ENCODE results near the gene SPAG9. TPM values are rescaled to one million over a fixed set of nuclear protein-coding genes. Genes with fewer than 3 reads are reported as not detected.

The SPAG9 gene
- polyA plus RNA-seq, 1 experiment = 18.7 TPM

DNA sequence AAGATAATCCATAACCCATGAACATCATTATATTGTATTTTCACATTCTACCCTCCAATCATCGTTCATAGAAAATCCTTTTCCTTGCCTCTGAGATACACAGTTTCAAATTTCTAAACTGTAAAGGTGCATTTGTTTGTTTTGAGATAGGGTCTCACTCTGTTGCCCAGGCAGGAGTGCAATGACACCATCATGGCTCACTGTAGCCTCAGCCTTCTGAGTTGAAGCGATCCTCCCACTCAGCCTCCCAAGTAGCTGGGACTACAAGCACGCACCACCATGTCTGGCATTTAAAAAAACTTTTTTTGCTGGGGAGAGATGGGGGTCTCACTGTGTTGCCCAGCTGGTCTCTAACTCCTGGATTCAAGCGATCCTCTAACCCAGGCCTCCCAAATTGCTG lies 196.4 kb downstream of the SPAG9 start:
- ChIA-PET CTCF (interaction anchor here (0.8 kb wide), 1 partner anchor 9 kb away, joined by 3 read pairs; no protein-coding TSS in a partner anchor), POLR2A (no interaction called here)
- TF ChIP-seq, protein P1, sequence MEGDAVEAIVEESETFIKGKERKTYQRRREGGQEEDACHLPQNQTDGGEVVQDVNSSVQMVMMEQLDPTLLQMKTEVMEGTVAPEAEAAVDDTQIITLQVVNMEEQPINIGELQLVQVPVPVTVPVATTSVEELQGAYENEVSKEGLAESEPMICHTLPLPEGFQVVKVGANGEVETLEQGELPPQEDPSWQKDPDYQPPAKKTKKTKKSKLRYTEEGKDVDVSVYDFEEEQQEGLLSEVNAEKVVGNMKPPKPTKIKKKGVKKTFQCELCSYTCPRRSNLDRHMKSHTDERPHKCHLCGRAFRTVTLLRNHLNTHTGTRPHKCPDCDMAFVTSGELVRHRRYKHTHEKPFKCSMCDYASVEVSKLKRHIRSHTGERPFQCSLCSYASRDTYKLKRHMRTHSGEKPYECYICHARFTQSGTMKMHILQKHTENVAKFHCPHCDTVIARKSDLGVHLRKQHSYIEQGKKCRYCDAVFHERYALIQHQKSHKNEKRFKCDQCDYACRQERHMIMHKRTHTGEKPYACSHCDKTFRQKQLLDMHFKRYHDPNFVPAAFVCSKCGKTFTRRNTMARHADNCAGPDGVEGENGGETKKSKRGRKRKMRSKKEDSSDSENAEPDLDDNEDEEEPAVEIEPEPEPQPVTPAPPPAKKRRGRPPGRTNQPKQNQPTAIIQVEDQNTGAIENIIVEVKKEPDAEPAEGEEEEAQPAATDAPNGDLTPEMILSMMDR (IDR thresholded peaks at IDR 0.05; ENCODE audit: insufficient read depth, low read depth, low read length) = no peak
- Histone ChIP-seq H3K36me3 (ENCODE audit: control insufficient read depth, insufficient read depth, low read length) (no peaks in the 10 kb centered on the region), H3K4me3 (ENCODE audit: low read depth, low read length) (no peak overlapping the region), H3K27me3 (ENCODE audit: control insufficient read depth, insufficient read depth, low read length) (no peaks in the 10 kb centered on the region)
- DNase-seq (ENCODE audit: low read depth) = no peak

- H3K27me3 ChIP-seq (ENCODE audit: control insufficient read depth, insufficient read depth, low read length) = no peaks in the 10 kb centered on the region
- H3K36me3 ChIP-seq (ENCODE audit: control insufficient read depth, insufficient read depth, low read length) = no peaks in the 10 kb centered on the region
- no peak overlapping the region for H3K4me3 ChIP-seq (ENCODE audit: low read depth, low read length)
- no peak for DNase-seq (ENCODE audit: low read depth)
- ChIA-PET POLR2A (no interaction called here), CTCF (interaction anchor here (0.7 kb wide), 1 partner anchor 13 kb away, joined by 3 read pairs; no protein-coding TSS in a partner anchor)
- TF ChIP-seq, protein P1 (IDR thresholded peaks at IDR 0.05; ENCODE audit: insufficient read depth, low read depth, low read length) = no peak
These were observed 197.1 kb downstream of the SPAG9 start for GRCh38 chr17:50923611-50924010.

DNA sequence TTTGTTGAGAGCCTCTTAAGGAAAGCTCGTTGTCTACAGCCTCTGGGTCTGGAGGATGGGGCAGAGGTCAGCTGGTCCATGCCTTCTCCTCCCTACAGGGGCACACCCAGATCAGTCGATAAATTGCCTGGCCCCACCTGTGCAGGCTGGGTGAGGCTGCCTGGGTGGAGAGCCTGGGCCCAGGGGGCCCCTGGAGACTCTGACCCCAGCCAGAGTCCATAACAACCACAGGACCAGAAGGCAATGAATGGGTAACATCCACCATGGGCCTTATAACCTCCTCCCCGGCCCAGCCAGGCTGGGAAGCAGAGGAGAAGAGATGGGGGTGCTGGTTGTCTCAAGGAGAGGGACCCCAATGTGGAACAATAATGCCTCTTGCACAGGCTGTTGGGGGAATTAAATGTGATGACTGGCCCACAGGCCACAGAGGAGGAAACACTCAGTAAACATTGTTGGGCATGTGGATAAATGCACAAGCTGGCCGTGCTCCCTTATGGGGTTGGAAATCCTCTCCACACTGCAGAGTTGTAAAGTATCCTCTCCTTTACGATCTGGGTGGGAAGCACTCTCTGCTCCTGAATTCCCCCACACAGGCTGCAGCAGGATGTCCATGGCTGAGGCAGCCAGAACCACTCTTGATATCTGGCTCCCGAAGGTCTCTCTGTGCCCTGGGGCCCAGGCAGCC lies 197.8 kb downstream of the SPAG9 start:
- CTCF ChIA-PET = interaction anchor here (0.7 kb wide), 1 partner anchor 13 kb away, joined by 3 read pairs; no protein-coding TSS in a partner anchor
- Histone ChIP-seq H3K36me3 (ENCODE audit: control insufficient read depth, insufficient read depth, low read length) (no peaks in the 10 kb centered on the region), H3K27me3 (ENCODE audit: control insufficient read depth, insufficient read depth, low read length) (no peaks in the 10 kb centered on the region), H3K4me3 (ENCODE audit: low read depth, low read length) (no peak overlapping the region)
- DNase-seq (ENCODE audit: low read depth) = no peak
- POLR2A ChIA-PET = no interaction called here
- TF ChIP-seq, protein P1 (IDR thresholded peaks at IDR 0.05; ENCODE audit: insufficient read depth, low read depth, low read length) = no peak

DNA sequence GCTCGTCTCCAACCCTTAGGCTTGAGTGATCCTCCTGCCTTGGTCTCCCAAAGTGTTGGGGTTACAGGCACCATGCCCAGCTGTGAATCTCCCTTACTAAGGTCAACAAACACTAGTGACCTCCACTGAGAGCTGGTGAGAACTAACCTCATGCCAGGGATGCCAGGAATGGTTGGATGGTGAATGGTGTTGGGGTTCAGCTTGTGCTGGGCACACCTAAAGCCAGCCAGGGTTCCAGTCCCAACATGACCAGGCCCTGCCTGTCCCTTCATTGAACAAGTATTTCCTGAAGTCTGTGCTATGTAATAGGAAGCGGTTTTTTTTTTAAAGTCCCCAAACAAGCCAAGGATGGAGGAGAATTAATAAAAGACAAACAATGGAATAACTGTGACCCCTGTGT lies 198.6 kb downstream of the SPAG9 start:
- Histone ChIP-seq H3K4me3 (ENCODE audit: low read depth, low read length) (no peak overlapping the region), H3K36me3 (ENCODE audit: control insufficient read depth, insufficient read depth, low read length) (no peaks in the 10 kb centered on the region), H3K27me3 (ENCODE audit: control insufficient read depth, insufficient read depth, low read length) (no peaks in the 10 kb centered on the region)
- no peak for DNase-seq (ENCODE audit: low read depth)
- ChIA-PET POLR2A (no interaction called here), CTCF (no interaction called here)
- TF ChIP-seq, protein P1 (IDR thresholded peaks at IDR 0.05; ENCODE audit: insufficient read depth, low read depth, low read length) = no peak

DNA sequence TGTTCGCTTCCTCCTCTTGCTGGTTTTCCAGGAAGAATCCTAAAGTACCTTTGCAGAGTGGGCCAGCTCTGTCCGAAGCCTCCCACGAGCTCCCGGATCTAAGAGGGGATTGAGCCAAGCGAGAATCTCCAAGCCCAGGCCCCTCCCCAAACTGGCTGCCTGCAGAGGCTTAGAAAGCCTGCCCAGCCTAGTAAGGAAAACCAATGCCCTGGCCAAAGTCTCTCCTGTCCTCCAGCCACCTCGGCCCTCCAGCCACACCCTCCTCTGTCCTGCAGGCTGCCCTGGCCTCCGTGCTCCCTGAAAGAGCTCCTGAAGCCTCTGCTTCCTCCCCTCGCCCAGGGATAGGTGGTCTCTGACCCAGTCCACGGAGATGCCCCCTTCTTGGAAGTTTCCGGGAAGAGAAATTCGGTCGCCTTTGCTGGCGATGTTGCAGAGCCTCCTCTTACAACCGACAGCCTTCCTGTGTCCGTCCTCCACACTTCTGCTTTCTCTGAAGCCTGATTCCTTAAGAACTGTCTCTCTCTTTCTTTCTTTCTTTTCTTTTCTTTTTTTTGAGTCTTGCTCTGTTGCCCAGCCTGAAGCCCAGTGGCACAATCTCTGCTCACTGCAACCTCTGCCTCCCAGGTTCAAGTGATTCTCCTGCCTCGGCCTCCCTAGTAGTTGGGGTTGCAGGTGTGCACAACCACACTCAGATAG lies 199.6 kb downstream of the SPAG9 start:
- H3K4me3 ChIP-seq (ENCODE audit: low read depth, low read length) = no peak overlapping the region
- H3K36me3 ChIP-seq (ENCODE audit: control insufficient read depth, insufficient read depth, low read length) = no peaks in the 10 kb centered on the region
- TF ChIP-seq, protein P1 (IDR thresholded peaks at IDR 0.05; ENCODE audit: insufficient read depth, low read depth, low read length) = no peak
- no peak for DNase-seq (ENCODE audit: low read depth)
- POLR2A ChIA-PET = no interaction called here
- CTCF ChIA-PET = no interaction called here
- no peaks in the 10 kb centered on the region for H3K27me3 ChIP-seq (ENCODE audit: control insufficient read depth, insufficient read depth, low read length)
